KBM-7 (cell line): ENCODE data around the gene EPB41L3.

Source experiments
- DNase-seq: peaks from one replicate; pipeline ENCODE4 v3.0.0-alpha.2; 2015
- in situ Hi-C: fragments of 300-500 bp; cut with MboI; formaldehyde crosslinking; loops from 2 replicates; pipeline ENCODE4 v1.14.3; 2020; ENCODE audit warnings: low sequenced_read_pairs, low pct_unique_long_range_greater_than_20kb, mixed read lengths

The EPB41L3 gene

DNA sequence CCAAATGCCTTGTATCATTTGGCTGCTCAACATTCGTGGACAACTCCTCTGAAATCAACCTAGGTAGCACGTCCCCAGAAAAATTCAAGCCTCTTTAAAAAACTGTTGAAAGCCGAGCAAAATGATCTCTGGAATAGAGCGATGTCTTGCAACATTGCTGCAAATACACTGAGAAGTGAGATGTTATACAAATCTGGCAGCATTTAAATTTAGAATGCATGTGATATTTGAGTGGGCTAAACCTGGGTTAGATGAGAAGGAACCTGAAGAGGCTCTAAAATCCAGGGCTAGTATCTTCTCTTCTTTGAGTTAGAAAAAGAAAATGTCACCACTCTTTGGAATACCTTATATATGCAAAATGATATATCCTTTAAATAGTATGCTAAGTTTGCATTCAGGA, 166.8 kb downstream of the EPB41L3 start:
- DNase-seq = no peak
- in situ Hi-C loops = no loop called here

DNA sequence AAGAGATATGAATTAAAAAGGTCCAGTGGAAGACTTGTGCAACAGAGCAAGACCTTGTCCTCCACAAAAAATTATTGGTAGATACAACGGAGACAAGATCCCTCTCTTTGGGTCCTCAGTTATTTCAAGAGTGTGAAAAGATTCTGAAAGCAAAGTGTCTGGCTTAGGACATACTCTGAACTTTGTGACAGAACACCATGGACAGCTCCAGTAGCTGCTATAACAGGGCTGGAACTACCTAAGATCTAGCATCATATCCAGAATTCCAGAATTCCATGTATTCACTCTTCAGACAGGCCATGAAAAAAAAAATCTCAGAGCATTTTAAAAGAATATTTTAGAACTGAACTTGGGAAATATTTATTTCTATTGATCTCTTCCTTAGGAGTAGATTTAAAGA, 173.5 kb downstream of the EPB41L3 start:
- no peak for DNase-seq
- in situ Hi-C loops = no loop called here

DNA sequence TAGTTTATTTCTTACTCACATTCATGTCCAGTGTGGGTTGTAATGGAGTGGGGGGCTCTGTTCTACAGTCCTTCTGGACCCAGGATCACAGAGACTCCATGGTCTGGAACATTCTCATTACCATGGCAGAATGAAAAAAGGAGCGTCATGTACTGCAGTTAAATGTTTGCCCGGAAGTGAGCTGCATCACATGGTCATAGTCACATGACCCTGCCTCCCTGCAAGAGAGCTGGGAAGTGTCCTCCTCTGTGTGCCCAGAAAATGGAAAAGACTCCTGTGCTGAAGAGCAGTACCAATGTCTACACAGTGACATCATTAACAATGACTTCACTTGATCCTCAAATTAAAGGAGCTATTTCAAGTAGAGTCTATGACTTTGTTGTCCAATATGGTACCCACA, 174.3 kb downstream of the EPB41L3 start:
- no peak for DNase-seq
- in situ Hi-C loops = no loop called here

DNA sequence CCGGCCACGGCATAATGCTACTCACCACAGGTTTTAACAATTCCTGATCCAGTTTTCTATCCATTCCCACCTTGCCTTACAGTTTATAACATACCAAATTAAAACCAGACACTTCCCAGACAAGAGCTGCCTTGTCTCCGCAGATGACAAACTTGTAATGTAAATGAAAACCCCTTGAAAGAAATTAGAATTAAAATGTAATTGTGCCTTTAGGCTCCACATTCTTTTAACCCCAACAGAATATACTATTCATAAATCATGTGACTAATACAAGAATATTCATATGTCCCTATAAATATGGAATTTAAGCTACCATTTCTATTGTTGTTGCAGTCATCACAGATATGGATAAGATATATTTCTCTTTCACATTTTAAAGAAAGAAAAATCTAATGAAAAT, 178.4 kb downstream of the EPB41L3 start:
- no peak for DNase-seq

DNA sequence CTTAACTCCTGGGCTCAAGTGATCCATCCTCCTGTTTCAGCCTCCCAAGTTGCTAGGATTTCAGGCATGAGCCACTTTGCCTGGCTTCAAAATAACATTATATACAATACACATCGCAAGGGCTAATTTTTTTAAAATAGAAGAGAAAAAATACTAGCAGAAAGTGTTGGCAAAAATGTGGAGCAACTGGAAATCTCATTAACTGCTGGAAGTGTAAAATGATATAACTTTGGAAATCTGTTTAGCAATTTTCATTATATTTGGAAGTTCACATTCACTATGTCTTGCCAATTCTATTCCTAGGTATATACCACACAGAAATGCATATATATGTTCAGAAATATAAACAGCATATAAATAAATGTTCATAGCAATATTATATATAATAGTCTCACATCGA, 193.2 kb downstream of the EPB41L3 start:
- in situ Hi-C loops = no loop called here

More for the DNA sequence above, 178.4 kb downstream of the EPB41L3 start:
- in situ Hi-C loops = no loop called here

More for the DNA sequence above, 193.2 kb downstream of the EPB41L3 start:
- DNase-seq = no peak
